Omental fat pad (tissue), 4 donors: ENCODE results near the gene PAX2. TPM values are rescaled to one million over a fixed set of nuclear protein-coding genes. Genes with fewer than 3 reads are reported as not detected.

Experiments used
- ATAC-seq: fragments of 150-250 bp; one replicate; pipeline ENCODE4 v1.9.1; 2016; ENCODE audit warnings: mild to moderate bottlenecking, moderate library complexity; ENCODE audit not compliant: low FRiP score
- DNase-seq: peaks from one replicate; pipeline ENCODE4 v3.0.0-alpha.2; 2019; ENCODE audit warnings: low spot score
- total RNA-seq, 4 donors: library from RNA; depleted of rRNA; stranded (reverse); fragments of >200 nt; gene quantifications; one replicate each; pipeline ENCODE4 v1.1.0, GENCODE V29; 2016
- TF ChIP-seq, protein P1 (sequence below), 3 donors: fragments of 450-650 bp; IDR thresholded peaks; one replicate each; pipeline ENCODE4 v1.5.1; 2016 to 2017; ENCODE audit warnings: antibody characterized with exemption in 3 of 3, mild to moderate bottlenecking in 3 of 3, moderate library complexity in 2 of 3

Gene PAX2
- total RNA-seq, 4 donors from 2014 or later: not detected

DNA sequence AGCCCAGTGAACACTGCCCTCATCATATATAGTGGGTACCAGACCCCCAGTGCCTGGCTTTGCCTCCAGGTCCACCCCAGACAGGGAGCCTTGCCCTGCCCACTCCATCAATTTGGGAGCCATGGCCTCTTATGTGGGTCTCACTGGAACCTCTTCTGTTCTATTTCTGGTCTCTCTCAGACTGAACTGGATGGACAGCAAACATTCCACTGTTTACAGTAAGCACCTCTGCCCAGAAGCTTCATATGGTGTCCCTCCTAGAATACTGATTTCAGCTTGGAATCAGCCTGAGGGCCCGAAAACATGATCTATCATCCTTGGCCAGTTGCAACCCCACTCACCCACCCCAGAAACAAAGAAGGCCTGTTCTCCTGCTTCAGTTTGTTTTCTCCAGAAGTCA, 86.4 kb downstream of the PAX2 start:
- TF ChIP-seq, protein P1, sequence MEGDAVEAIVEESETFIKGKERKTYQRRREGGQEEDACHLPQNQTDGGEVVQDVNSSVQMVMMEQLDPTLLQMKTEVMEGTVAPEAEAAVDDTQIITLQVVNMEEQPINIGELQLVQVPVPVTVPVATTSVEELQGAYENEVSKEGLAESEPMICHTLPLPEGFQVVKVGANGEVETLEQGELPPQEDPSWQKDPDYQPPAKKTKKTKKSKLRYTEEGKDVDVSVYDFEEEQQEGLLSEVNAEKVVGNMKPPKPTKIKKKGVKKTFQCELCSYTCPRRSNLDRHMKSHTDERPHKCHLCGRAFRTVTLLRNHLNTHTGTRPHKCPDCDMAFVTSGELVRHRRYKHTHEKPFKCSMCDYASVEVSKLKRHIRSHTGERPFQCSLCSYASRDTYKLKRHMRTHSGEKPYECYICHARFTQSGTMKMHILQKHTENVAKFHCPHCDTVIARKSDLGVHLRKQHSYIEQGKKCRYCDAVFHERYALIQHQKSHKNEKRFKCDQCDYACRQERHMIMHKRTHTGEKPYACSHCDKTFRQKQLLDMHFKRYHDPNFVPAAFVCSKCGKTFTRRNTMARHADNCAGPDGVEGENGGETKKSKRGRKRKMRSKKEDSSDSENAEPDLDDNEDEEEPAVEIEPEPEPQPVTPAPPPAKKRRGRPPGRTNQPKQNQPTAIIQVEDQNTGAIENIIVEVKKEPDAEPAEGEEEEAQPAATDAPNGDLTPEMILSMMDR (IDR thresholded peaks at IDR 0.05): no peak
- no peak for DNase-seq
- no peak for ATAC-seq

DNA sequence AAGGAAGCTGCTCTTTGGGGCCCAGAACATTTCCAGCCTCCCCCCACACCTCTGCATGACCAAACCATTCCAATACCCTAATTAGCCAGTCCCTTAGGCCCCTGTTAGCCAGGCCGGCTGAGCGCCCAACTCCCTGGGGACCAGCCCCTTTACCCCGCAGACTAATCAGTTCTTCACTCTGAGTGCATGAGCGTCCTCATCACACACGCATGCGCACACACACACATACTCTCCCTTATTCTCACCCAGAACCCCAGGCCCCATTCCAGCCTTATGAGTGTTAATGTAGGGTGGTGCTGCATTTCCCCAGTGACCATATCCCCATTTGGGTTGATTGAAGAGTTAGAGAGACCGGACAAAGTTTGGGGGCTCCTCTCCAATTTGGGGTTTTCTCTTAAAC, 90.4 kb downstream of the PAX2 start:
- no peak for ATAC-seq
- TF ChIP-seq, protein P1 (IDR thresholded peaks at IDR 0.05): no peak
- no peak for DNase-seq

DNA sequence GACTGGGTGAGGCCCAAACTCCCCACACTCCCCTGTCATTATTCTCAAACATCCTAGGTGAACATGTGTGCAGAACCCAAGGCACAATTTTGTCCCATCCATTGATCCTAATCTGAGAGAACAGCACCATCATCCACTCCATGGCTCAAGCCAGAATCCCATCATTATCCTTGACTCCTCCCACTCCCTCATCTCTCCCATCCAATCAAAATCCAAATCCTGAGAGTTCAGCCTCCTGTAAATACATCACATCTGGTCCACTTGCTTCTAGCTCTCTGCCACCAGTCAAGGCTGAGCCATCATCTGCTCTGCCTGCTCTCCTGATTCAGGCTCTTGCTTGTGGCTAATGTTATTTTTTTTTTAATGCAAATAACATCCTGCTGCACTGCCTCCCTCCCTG, 91.5 kb downstream of the PAX2 start:
- TF ChIP-seq, protein P1 (IDR thresholded peaks at IDR 0.05): no peak
- ATAC-seq (no peak), DNase-seq (no peak)

DNA sequence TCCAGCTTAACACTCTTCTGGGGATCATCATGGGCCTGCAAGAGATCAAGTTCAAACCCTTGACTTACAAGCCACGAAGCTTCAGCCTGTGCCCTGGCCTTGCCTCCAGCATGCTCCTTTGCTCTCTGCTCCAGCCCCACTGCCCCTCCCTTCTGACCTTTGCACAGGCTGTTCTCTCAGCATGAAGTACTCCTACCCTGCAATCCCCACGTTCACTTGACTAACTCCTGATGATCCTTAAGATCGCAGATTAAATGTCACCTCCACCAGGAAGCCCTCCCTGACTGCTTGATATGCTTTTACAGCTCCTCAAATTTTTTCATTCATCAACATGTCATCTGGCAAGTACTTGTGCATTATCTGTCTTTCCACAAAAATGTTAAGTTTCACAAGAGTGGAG, 91.9 kb downstream of the PAX2 start:
- DNase-seq (no peak), ATAC-seq (no peak)
- TF ChIP-seq, protein P1 (IDR thresholded peaks at IDR 0.05): no peak

DNA sequence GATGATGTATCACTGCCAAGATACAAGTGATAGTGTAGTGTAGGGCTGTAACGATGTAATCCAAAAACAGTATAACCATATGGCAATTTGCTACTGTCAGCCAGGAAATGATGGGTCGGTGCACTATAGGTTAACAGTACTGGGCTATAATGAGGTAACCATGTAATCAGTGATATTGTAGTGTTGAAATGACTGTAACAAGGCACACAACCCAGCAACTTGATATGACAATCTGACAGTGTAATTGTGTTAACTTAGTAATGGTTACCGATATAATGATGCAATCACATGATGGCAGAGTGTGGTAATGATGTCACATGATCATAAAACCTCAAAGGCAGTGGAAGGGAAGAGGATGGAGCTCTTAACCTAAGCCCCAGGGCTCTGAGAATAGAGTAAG, 93.6 kb downstream of the PAX2 start:
- ATAC-seq (no peak), DNase-seq (no peak)
- TF ChIP-seq, protein P1 (IDR thresholded peaks at IDR 0.05): no peak

DNA sequence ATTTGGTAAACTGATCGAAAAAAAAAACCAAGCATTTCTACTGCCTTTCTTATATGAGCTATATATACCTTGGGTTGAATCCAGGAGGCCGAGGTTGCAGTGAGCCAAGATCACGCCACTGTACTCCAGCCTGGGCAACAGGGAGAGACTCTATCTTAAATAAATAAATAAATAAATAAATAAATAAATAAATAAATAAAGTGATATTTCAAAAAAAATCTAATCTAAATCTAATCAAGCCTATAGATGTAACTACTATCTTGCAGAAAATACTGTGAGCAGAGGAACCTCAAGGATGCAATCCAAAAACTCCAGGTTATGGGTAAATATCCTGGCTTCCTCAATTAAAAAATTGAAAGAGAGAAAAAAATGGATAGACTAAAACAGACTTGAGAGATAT, 96.1 kb downstream of the PAX2 start:
- TF ChIP-seq, protein P1 (IDR thresholded peaks at IDR 0.05): no peak
- DNase-seq (no peak), ATAC-seq (no peak)

DNA sequence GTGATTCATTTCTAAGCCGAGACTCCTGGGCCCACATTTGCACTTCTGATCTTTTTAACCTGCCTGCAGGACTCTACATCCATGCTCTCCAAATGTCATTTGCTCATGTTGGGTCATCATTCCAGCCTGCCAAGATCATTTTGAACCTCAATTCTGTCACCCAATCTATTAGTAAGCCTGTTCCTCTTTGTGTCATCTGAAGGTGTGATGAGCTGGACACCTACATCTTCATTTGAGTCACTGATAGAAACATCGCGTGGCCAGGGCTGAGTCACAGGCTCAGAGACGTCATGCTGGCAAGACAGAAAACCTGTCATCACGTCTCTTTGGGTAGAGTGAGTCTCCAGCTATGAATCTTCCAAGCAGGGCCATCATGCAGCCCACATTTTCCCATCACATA, 102.1 kb downstream of the PAX2 start:
- ATAC-seq (no peak), DNase-seq (no peak)
- TF ChIP-seq, protein P1 (IDR thresholded peaks at IDR 0.05): no peak
